Stimulated activated CD4-positive, alpha-beta T cell treated with anti-CD3 and anti-CD28 coated beads, Interleukin-2, amount 100 ng/mL, for 48 hours (primary cell): ENCODE measurements around the gene FBP2.
"Not testable (repeated sequence)": the region's sequence is repeated elsewhere in the genome, so short reads cannot be mapped to it uniquely, and the experiment has no call there.

Source experiments
- DNase-seq, 2 donors: peaks; one replicate each; pipeline ENCODE4 v3.0.0-alpha.2; 2020

FBP2 gene

GRCh38 chr9:94554439-94555331, 38.9 kb downstream of the FBP2 start, which contains the start of gene PCAT7:
Gene PCAT7, plus strand, starts transcription at chr9:94555083.
- peak; percentile 11 to 20 for DNase-seq

GRCh38 chr9:94554078-94554438, 39.6 kb downstream of the FBP2 start:
- DNase-seq, result no peak

GRCh38 chr9:94553029-94553938, 40.3 kb downstream of the FBP2 start:
- DNase-seq, result no peak

- no peak for DNase-seq
Measured at GRCh38 chr9:94545940-94546339, 47.7 kb downstream of the FBP2 start.

GRCh38 chr9:94544335-94544734, 49.3 kb downstream of the FBP2 start:
- DNase-seq, result not testable (repeated sequence)

- DNase-seq, result no peak
Measured at GRCh38 chr9:94538908-94539307, 54.7 kb downstream of the FBP2 start.

- no peak for DNase-seq
Measured at GRCh38 chr9:94534901-94535300, 58.7 kb downstream of the FBP2 start.

GRCh38 chr9:94533601-94534000, 60.0 kb downstream of the FBP2 start:
- no peak for DNase-seq

GRCh38 chr9:94533155-94533554, 60.5 kb downstream of the FBP2 start:
- no peak for DNase-seq

- DNase-seq, result no peak
Measured at GRCh38 chr9:94528886-94529285, 64.7 kb downstream of the FBP2 start.

GRCh38 chr9:94526951-94527350, 66.7 kb downstream of the FBP2 start:
- DNase-seq, result no peak

- no peak for DNase-seq
Measured at GRCh38 chr9:94526271-94526670, 67.4 kb downstream of the FBP2 start.

GRCh38 chr9:94525396-94526035, 68.1 kb downstream of the FBP2 start:
- DNase-seq, result no peak

GRCh38 chr9:94517254-94517653, 76.4 kb downstream of the FBP2 start:
- no peak for DNase-seq

GRCh38 chr9:94514722-94515121, 78.9 kb downstream of the FBP2 start:
- no peak for DNase-seq

- no peak for DNase-seq
Measured at GRCh38 chr9:94511955-94512265, 81.7 kb downstream of the FBP2 start.

- no peak for DNase-seq
Measured at GRCh38 chr9:94511134-94511954, 82.3 kb downstream of the FBP2 start.
